H1 (cell line): ENCODE data around the gene ENTPD6. TPM values are rescaled to one million over a fixed set of nuclear protein-coding genes. Genes with fewer than 3 reads are reported as not detected.

Experiments used
- CTCF ChIA-PET: fragments of 300-600 bp; sonication (Branson Sonifier 250); formaldehyde crosslinking; loops from one replicate; lab custom pipeline; 2021; ENCODE audit not compliant: partially characterized antibody; lab: Charles Lee
- POLR2A ChIA-PET: fragments of 300-600 bp; sonication (Branson Sonifier 250); formaldehyde crosslinking; loops from one replicate; lab custom pipeline; 2021; ENCODE audit warnings: inconsistent platforms; ENCODE audit not compliant: partially characterized antibody; lab: Charles Lee
- DNase-seq, 2 experiments: peaks; one replicate each; pipeline versions ENCODE4 v3.0.0 to v3.0.0-alpha.2; 2010 to 2022; ENCODE audit warnings: low spot score in 2 of 2, low read depth in 1 of 2, mixed read lengths in 1 of 2
- FAIRE-seq: peaks from 2 replicates; lab custom pipeline; 2011; peaks lifted over from hg19 to GRCh38; lab: Jason Lieb, UNC
- H2AFZ ChIP-seq: 2 replicates; pipeline ENCODE4 v1.8.1; 2012; ENCODE audit warnings: low read length, inconsistent platforms
- H2AK5ac ChIP-seq: 2 replicates; pipeline ENCODE4 v1.6.1; 2013; ENCODE audit warnings: low read depth, low read length
- H2BK120ac ChIP-seq: replicated peaks from 2 replicates; pipeline ENCODE3; 2013; ENCODE audit warnings: low read depth, low read length, inconsistent platforms
- H2BK12ac ChIP-seq: 2 replicates; pipeline ENCODE4 v1.6.1; 2013; ENCODE audit warnings: low read depth, low read length
- H2BK15ac ChIP-seq: 2 replicates; pipeline ENCODE4 v1.6.1; 2013; ENCODE audit warnings: low read length
- H2BK20ac ChIP-seq: 2 replicates; pipeline ENCODE4 v1.6.1; 2013; ENCODE audit warnings: low read length
- H2BK5ac ChIP-seq: 2 replicates; pipeline ENCODE4 v1.6.1; 2013; ENCODE audit warnings: low read depth, low read length
- H3K14ac ChIP-seq: 2 replicates; pipeline ENCODE4 v1.6.1; 2013; ENCODE audit warnings: inconsistent platforms; ENCODE audit not compliant: insufficient read length
- H3K18ac ChIP-seq: 2 replicates; pipeline ENCODE4 v1.6.1; 2013; ENCODE audit warnings: low read length; ENCODE audit errors: extremely low read depth
- H3K23ac ChIP-seq: 2 replicates; pipeline ENCODE4 v1.6.1; 2013; ENCODE audit warnings: inconsistent platforms; ENCODE audit not compliant: insufficient read length
- H3K23me2 ChIP-seq: 2 replicates; pipeline ENCODE4 v1.6.1; 2013; ENCODE audit warnings: low read depth, low read length
- H3K27ac ChIP-seq: 2 replicates; pipeline ENCODE4 v1.6.1; 2011; ENCODE audit warnings: low read depth, low read length, inconsistent platforms
- H3K27me3 ChIP-seq, 4 experiments: replicated peaks in 1 of 4; 1 replicate in 1 of 4; 2 replicates in 3 of 4; pipeline versions ENCODE4 v1.6.1 to v1.8.1; 2011 to 2013; ENCODE audit warnings: low read length in 3 of 4, mild to moderate bottlenecking in 3 of 4, inconsistent platforms in 2 of 4, mixed read lengths in 2 of 4, moderate library complexity in 1 of 4; ENCODE audit not compliant: control insufficient read depth in 3 of 4, insufficient read depth in 3 of 4; ENCODE audit errors: extremely low read depth in 1 of 4
- H3K36me3 ChIP-seq, 4 experiments: 2 replicates each; pipeline versions ENCODE4 v1.6.1 to v1.8.1; 2011 to 2013; ENCODE audit warnings: mild to moderate bottlenecking in 4 of 4, low read length in 3 of 4, moderate library complexity in 2 of 4, control low read depth in 1 of 4, inconsistent platforms in 1 of 4; ENCODE audit not compliant: insufficient read depth in 4 of 4, control insufficient read depth in 2 of 4
- H3K4ac ChIP-seq: replicated peaks from 2 replicates; pipeline ENCODE3; 2013; ENCODE audit warnings: low read length, low read depth, mixed read lengths, inconsistent platforms; ENCODE audit not compliant: insufficient read length
- H3K4me1 ChIP-seq, 4 experiments: replicated peaks in 1 of 4; 1 replicate in 1 of 4; 2 replicates in 3 of 4; pipeline versions ENCODE4 v1.6.1 to v1.8.1; 2011 to 2013; ENCODE audit warnings: low read length in 3 of 4, inconsistent platforms in 2 of 4, mixed read lengths in 1 of 4; ENCODE audit not compliant: insufficient read depth in 4 of 4, control insufficient read depth in 3 of 4
- H3K4me2 ChIP-seq, 2 experiments: 2 replicates each; pipeline versions ENCODE4 v1.6.1 to v1.8.1; 2011 to 2013; ENCODE audit warnings: low read depth in 2 of 2, low read length in 2 of 2, control low read depth in 1 of 2, inconsistent platforms in 1 of 2, mild to moderate bottlenecking in 1 of 2; ENCODE audit not compliant: insufficient read depth in 1 of 2
- H3K4me3 ChIP-seq, 4 experiments: fragments of 200-600, 300-600 bp in 1 of 4; sonication (generic), shearing (Covaris generic), sonication (Bioruptor Twin) in 1 of 4; 2 replicates each; pipeline versions ENCODE4 v1.5.1 to v1.8.1; 2011 to 2016; ENCODE audit warnings: low read length in 4 of 4, low read depth in 3 of 4, control low read depth in 2 of 4, inconsistent platforms in 2 of 4, mild to moderate bottlenecking in 2 of 4, mixed read lengths in 1 of 4, moderate library complexity in 1 of 4; ENCODE audit not compliant: insufficient read depth in 2 of 4; ENCODE audit errors: extremely low read depth in 1 of 4
- H3K56ac ChIP-seq: replicated peaks from 2 replicates; pipeline ENCODE3; 2013; ENCODE audit warnings: low read depth, mild to moderate bottlenecking, mixed read lengths, low read length, inconsistent platforms; ENCODE audit not compliant: insufficient read length
- H3K79me1 ChIP-seq: 2 replicates; pipeline ENCODE4 v1.6.1; 2013; ENCODE audit warnings: low read depth, low read length, control low read depth
- H3K79me2 ChIP-seq, 2 experiments: 2 replicates each; pipeline versions ENCODE4 v1.6.1 to v1.8.1; 2012 to 2013; ENCODE audit warnings: low read length in 2 of 2, mild to moderate bottlenecking in 2 of 2, inconsistent platforms in 1 of 2; ENCODE audit not compliant: insufficient read depth in 2 of 2, control insufficient read depth in 1 of 2
- H3K9ac ChIP-seq, 4 experiments: replicated peaks in 1 of 4; 1 replicate in 1 of 4; 2 replicates in 3 of 4; pipeline versions ENCODE4 v1.6.1 to v1.8.1; 2011 to 2013; ENCODE audit warnings: low read depth in 3 of 4, low read length in 3 of 4, control low read depth in 2 of 4, mild to moderate bottlenecking in 2 of 4, moderate library complexity in 2 of 4, inconsistent platforms in 1 of 4; ENCODE audit errors: extremely low read depth in 1 of 4
- H3K9me3 ChIP-seq, 2 experiments: 2 replicates each; pipeline versions ENCODE4 v1.6.1 to v1.8.1; 2012 to 2013; ENCODE audit warnings: mild to moderate bottlenecking in 2 of 2, moderate library complexity in 2 of 2, control low read depth in 1 of 2, inconsistent platforms in 1 of 2, low read depth in 1 of 2, low read length in 1 of 2, mixed read lengths in 1 of 2; ENCODE audit not compliant: insufficient read depth in 2 of 2
- H4K20me1 ChIP-seq, 2 experiments: replicated peaks in 1 of 2; 2 replicates each; pipeline versions ENCODE3 to v1.8.1; 2011 to 2013; ENCODE audit warnings: inconsistent platforms in 2 of 2, low read length in 2 of 2, mild to moderate bottlenecking in 1 of 2; ENCODE audit not compliant: insufficient read depth in 2 of 2, control insufficient read depth in 1 of 2
- H4K5ac ChIP-seq: 2 replicates; pipeline ENCODE4 v1.6.1; 2013; ENCODE audit warnings: low read length, low read depth, mixed read lengths, inconsistent platforms; ENCODE audit not compliant: insufficient read length
- H4K8ac ChIP-seq: 2 replicates; pipeline ENCODE4 v1.8.0; 2013; ENCODE audit warnings: mild to moderate bottlenecking, moderate library complexity, low read length, inconsistent platforms; ENCODE audit not compliant: insufficient read depth; ENCODE audit errors: extremely low read depth
- H4K91ac ChIP-seq: replicated peaks from 2 replicates; pipeline ENCODE3; 2013; ENCODE audit warnings: low read length, mixed read lengths, inconsistent platforms; ENCODE audit not compliant: insufficient read length
- BRCA1 ChIP-seq: IDR thresholded peaks from 2 replicates; pipeline ENCODE4 v1.6.1; 2012; ENCODE audit warnings: low read depth, low read length, improper control_type of control experiment
- CHD2 ChIP-seq: IDR thresholded peaks from 2 replicates; pipeline ENCODE4 v1.6.1; 2012; ENCODE audit warnings: low read length, improper control_type of control experiment
- CTBP2 ChIP-seq: IDR thresholded peaks from 2 replicates; pipeline ENCODE4 v1.7.0; 2011; ENCODE audit warnings: borderline replicate concordance, mild to moderate bottlenecking, moderate library complexity, mixed read lengths, low read length; ENCODE audit not compliant: insufficient read depth, insufficient read length
- EP300 ChIP-seq, 2 experiments: IDR thresholded peaks; 1 replicate in 1 of 2; 2 replicates in 1 of 2; pipeline ENCODE4 v1.6.1; 2011 to 2012; ENCODE audit warnings: low read depth in 2 of 2, low read length in 2 of 2, mild to moderate bottlenecking in 2 of 2, borderline replicate concordance in 1 of 2, inconsistent platforms in 1 of 2, moderate library complexity in 1 of 2
- GABPA ChIP-seq: IDR thresholded peaks from 2 replicates; pipeline ENCODE4 v1.6.1; 2011; ENCODE audit warnings: mild to moderate bottlenecking, low read length, moderate library complexity, borderline replicate concordance; ENCODE audit not compliant: insufficient read depth
- PHF8 ChIP-seq: fragments of 200-600 bp; sonication (generic); conservative IDR thresholded peaks from 2 replicates; pipeline ENCODE4 v1.7.1; 2012; ENCODE audit warnings: low read depth, mild to moderate bottlenecking, inconsistent platforms, low read length, moderate library complexity
- RXRA ChIP-seq: IDR thresholded peaks from 2 replicates; pipeline ENCODE4 v1.6.1; 2011; ENCODE audit warnings: low read depth, mild to moderate bottlenecking, low read length, moderate library complexity; ENCODE audit not compliant: insufficient read depth
- SAP30 ChIP-seq: fragments of 300-600 bp; sonication (generic); IDR thresholded peaks from 2 replicates; pipeline ENCODE4 v1.7.1; 2012; ENCODE audit warnings: low read length, moderate library complexity, mild to moderate bottlenecking, inconsistent platforms; ENCODE audit not compliant: insufficient read depth, insufficient replicate concordance
- SIX5 ChIP-seq: IDR thresholded peaks from 2 replicates; pipeline ENCODE4 v1.6.1; 2011; ENCODE audit warnings: mild to moderate bottlenecking, low read depth, low read length
- SP2 ChIP-seq: IDR thresholded peaks from 2 replicates; pipeline ENCODE4 v1.6.1; 2012; ENCODE audit warnings: mild to moderate bottlenecking, low read length, inconsistent platforms
- TCF12 ChIP-seq: IDR thresholded peaks from 2 replicates; pipeline ENCODE4 v1.6.1; 2011; ENCODE audit warnings: low read depth, mild to moderate bottlenecking, low read length
- TEAD4 ChIP-seq: IDR thresholded peaks from 2 replicates; pipeline ENCODE4 v1.6.1; 2012; ENCODE audit warnings: low read depth, low read length, inconsistent platforms, mixed read lengths
- WGBS, 2 experiments: shearing (Covaris generic) in 1 of 2; methylation state at CpG; one replicate each; pipeline versions ENCODE4 v1.1.6 to v1.1.7; 2013 to 2015; ENCODE audit warnings: low lambda C conversion rate in 2 of 2, mixed read lengths in 2 of 2, inconsistent platforms in 1 of 2, low coverage in 1 of 2, missing lambda C conversion rate in 1 of 2; ENCODE audit not compliant: insufficient replicate concordance in 2 of 2, insufficient coverage in 1 of 2, insufficient read length in 1 of 2; ENCODE audit errors: extremely low coverage in 1 of 2, missing lambda C conversion rate in 1 of 2; 5-methylcytosine and 5-hydroxymethylcytosine counted together
- polyA plus RNA-seq, 7 experiments: library from polyadenylated mRNA; depleted of rRNA in 3 of 7; stranded (reverse) in 5 of 7; unstranded in 2 of 7; fragments of >200 nt in 5 of 7; fragments of 200-250 nt in 2 of 7; gene quantifications; 1 replicate in 5 of 7; 2 replicates in 1 of 7; 4 replicates in 1 of 7; pipeline versions ENCODE4 v1.2.1 to v1.2.3, GENCODE V29; 2011 to 2013; ENCODE audit warnings: missing spikeins in 2 of 7, mixed read lengths in 2 of 7
- total RNA-seq: library from RNA; stranded (reverse); fragmentation: NEBNext Ultra II Directional; extraction: Animal tissue kit (Norgen Biotek cat#: 25700); gene quantifications from 2 replicates; pipeline ENCODE4 v1.2.1, GENCODE V29; 2021

ENTPD6 gene
- total and polyA plus RNA-seq, 2 of the 8 experiments (the other 6 are each of a cell fraction or from before 2014, with no cell fraction given): 47.8 to 57.3 TPM

GRCh38 chr20:25199473-25200260 is 4.2 kb downstream of the ENTPD6 start:
- Histone ChIP-seq H3K23ac (no peak overlapping the region), H2BK12ac (no peak overlapping the region), H4K8ac (no peak overlapping the region), H3K4me1 (peaks cover 4 to 13% (median 11%) of the 10 kb centered on the region in 4 experiments), H3K23me2 (peaks cover 12% of the 10 kb centered on the region; the same call in 1 of the 2 replicates), H3K9me3 (no peaks in the 10 kb centered on the region), H3K27me3 (peaks cover 0 to 6% (median under 1%) of the 10 kb centered on the region in 4 experiments; a peak in 3 of 7 replicates), H4K91ac (no peak overlapping the region), H3K14ac (no peak overlapping the region), H3K4ac (no peak overlapping the region), H3K36me3 (no peaks in the 10 kb centered on the region), H3K18ac (no peak overlapping the region), H4K20me1 (peaks cover 2 to 12% of the 10 kb centered on the region in 2 experiments), H3K79me1 (peaks cover 8% of the 10 kb centered on the region), H3K9ac (no peak overlapping the region), H2BK5ac (no peak overlapping the region), H2AK5ac (no peak overlapping the region), H3K56ac (no peak overlapping the region), H2BK20ac (no peak overlapping the region), H4K5ac (no peak overlapping the region), H2AFZ (no peak overlapping the region), H2BK120ac (no peak overlapping the region), H3K4me3 (no peak overlapping the region), H2BK15ac (no peak overlapping the region), H3K4me2 (no peak overlapping the region), H3K79me2 (peaks cover 0 to 2% of the 10 kb centered on the region in 2 experiments; a peak in 2 of 4 replicates), H3K27ac (no peak overlapping the region)
- FAIRE-seq: no peak
- POLR2A ChIA-PET: no interaction called here
- WGBS, 2 experiments: 85% methylated on average over 5 of the region's 5 CpGs; no CpG with 5 or more reads in 1 of the 2 experiments
- CTCF ChIA-PET: interaction anchor here (0.6 to 2.5 kb wide), 4 partner anchors 21 to 991 kb away, joined by 3 to 10 read pairs (median 4); partner anchors contain the start of gene PYGB
- no peak for DNase-seq
- no peak for TF ChIP-seq BRCA1
- TF ChIP-seq EP300 (IDR thresholded peaks at IDR 0.05; ENCODE audit: borderline replicate concordance in 1 of 2, low read depth in 2 of 2, low read length in 2 of 2): no peak
- no peak for TF ChIP-seq SAP30
- TF ChIP-seq SP2: no peak
- TF ChIP-seq CTBP2: no peak
- TF ChIP-seq PHF8: no peak
- TF ChIP-seq TEAD4: no peak
- TF ChIP-seq TCF12: no peak
- no peak for TF ChIP-seq CHD2
- no peak for TF ChIP-seq GABPA
- no peak for TF ChIP-seq SIX5
- TF ChIP-seq RXRA: no peak
